NCI-H1105 treated with DMSO at 0.1 percent for 48 hours (cell line): Measurements from ENCODE around the gene WNT9B.

Experiments
- DNase-seq: peaks from one replicate; lab custom pipeline; 2025; lab: John Stamatoyannopoulos, UW

WNT9B gene

DNA sequence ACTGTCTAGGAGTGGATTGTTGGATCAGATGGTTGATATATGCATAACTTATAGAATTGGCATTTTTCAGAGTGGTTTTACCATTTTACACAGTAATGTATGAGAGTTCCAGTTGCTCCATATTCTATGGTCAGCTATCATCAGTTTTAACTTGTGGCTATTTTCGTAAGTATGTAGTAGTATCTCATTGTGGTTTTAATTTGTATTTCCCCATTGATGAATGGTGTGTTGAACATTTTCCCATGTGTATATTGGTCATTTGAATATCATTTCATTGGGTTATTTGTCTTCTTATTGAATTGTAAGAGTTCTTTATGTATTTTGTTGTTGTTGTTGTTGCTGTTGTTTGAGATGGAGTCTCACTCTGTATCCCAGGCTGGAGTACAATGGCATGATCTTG is 6.2 kb downstream of the WNT9B start:
- no peak for DNase-seq

DNA sequence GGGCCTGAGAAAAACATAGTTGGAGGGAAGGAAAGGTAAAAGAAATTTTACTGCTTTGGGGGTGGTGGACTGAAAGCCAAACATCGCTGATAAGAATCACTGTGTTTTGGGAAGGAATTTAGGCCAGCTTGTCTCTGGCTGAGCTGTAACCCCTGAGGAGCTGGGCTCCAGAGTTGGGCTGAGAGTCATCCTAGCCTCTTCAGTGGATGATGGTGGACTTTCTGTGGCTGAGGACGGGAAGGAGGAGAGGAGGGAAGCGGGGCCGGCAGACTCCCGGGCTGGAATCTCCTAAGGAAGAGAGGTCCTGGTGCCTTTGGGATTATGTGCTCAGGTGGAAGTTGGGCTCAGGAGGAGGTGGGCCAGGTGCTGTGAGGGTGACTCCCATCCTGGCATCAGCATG is 8.6 kb downstream of the WNT9B start:
- no peak for DNase-seq

GRCh38 chr17:46862949-46863348 is 11.6 kb downstream of the WNT9B start:
- no peak for DNase-seq

GRCh38 chr17:46863383-46864121 is 12.2 kb downstream of the WNT9B start:
- DNase-seq: no peak

DNA sequence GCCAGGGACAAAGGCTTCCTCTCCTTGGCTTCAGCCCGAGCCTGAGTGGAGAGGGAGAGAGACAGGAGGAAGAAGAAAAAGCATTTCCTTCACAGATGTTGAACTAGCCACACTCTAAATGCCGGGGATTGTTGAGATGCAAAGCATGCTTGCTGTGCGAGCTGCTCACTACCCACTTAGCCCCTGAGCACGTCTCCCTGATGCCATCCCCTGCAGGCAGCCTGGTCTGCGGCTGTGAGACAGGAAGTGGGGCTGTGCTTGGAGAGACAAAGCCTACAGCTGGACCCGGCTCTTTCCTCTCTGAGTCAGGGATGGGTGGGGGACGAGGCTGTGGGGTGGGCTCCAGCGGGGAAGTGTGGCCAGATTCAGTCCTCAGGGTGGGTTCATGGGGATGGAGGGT is 13.7 kb downstream of the WNT9B start:
- DNase-seq: no peak

- no peak for DNase-seq
These were observed 14.9 kb downstream of the WNT9B start for GRCh38 chr17:46866325-46866724.

DNA sequence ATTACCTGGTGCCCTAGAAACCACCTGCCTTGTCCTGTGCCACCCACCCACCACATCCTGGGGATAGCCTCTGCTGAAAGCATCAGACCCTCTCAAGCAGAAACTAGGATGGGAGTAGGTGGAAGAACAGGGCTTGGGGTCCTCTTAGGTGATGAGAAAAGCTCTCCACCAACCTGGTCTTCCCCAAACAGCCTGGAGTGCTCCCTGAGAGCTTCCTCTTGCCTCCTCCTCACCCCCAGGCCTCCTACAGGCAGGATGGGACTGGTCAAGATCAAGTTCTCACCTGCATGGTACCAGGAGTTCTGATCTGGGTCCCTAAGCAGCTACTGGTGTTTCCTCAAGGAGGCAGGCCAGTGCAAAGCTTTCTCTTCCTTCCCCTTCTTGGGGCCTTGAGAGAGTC is 15.4 kb downstream of the WNT9B start:
- DNase-seq: no peak

DNA sequence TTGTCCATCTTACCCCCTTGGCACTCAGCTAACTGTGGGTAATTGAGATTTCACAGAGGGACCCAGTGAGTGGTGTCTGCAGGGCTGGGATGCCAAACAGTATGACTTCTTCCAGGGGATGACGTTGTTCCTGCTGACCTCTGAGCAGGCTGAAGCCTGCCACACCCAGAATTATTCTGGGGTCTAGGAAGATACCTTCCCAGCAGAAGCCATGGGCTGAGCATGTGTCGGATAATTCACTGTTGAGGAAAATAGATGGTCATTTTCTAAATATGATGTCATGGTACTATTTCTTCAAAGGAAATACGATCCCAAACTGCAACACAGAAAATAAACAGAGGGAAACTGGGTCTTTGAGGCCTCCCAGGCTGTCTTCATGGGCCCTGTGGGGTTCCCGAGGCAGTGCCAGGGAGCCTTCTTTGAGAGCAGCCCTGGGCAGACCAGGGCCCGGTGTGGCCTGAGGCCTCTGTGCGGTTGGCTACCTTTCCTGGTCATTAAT is 17.4 kb downstream of the WNT9B start:
- no peak for DNase-seq

DNA sequence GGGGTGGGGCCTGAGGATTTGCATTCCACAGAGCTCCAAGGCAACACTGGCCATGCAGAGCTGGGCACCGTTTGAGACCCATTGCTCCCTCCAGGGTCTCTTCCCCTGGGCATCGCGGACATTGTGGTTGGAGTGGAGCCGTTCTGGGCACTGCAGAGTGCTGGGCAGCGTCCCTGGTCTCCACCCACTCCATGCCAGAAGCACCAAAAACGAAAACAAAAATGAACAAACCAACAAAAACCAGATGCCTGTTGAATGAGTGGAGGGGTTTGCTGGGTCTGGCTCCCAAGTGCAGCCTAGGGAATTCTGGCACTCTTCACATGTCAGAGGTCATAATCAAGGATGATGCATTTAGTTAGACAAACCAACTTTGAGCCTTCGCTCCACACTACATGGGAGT is 17.9 kb downstream of the WNT9B start:
- no peak for DNase-seq

GRCh38 chr17:46869975-46870803 is 18.8 kb downstream of the WNT9B start:
- no peak for DNase-seq

- no peak for DNase-seq
These were observed 21.0 kb downstream of the WNT9B start for GRCh38 chr17:46872421-46872820.

- no peak for DNase-seq
These were observed 22.7 kb downstream of the WNT9B start for GRCh38 chr17:46873941-46874645.

- no peak for DNase-seq
These were observed 23.5 kb downstream of the WNT9B start for GRCh38 chr17:46874906-46875305.

GRCh38 chr17:46875849-46876352 is 24.5 kb downstream of the WNT9B start:
- DNase-seq: peak; percentile 27

DNA sequence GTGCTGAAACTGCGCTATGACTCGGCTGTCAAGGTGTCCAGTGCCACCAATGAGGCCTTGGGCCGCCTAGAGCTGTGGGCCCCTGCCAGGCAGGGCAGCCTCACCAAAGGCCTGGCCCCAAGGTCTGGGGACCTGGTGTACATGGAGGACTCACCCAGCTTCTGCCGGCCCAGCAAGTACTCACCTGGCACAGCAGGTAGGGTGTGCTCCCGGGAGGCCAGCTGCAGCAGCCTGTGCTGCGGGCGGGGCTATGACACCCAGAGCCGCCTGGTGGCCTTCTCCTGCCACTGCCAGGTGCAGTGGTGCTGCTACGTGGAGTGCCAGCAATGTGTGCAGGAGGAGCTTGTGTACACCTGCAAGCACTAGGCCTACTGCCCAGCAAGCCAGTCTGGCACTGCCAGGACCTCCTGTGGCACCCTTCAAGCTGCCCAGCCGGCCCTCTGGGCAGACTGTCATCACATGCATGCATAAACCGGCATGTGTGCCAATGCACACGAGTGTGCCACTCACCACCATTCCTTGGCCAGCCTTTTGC is 25.0 kb downstream of the WNT9B start:
- DNase-seq: peak; percentile 67

GRCh38 chr17:46876926-46877325 is 25.5 kb downstream of the WNT9B start:
- no peak for DNase-seq

DNA sequence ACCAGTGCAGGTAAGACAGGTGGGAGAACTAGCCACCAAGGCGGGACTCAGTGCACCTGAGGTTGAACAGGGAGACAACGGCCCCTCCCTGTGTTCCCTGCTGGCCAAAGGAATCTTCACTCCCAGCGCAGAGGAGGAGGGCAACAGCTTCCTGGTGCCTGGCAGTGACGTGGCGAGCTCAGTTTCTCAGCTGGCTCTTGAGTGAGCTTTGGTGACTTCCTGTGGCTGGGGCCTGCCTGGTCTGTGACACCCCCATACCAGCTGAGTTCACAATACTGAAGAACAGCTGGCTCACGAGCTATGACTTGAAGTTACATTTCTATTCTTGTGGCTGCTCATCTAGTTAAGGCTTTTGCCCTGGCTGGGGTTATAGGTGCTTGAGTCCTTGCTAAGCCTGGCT is 26.1 kb downstream of the WNT9B start:
- DNase-seq: no peak

- DNase-seq: no peak
These were observed 26.7 kb downstream of the WNT9B start for GRCh38 chr17:46878055-46878454.

DNA sequence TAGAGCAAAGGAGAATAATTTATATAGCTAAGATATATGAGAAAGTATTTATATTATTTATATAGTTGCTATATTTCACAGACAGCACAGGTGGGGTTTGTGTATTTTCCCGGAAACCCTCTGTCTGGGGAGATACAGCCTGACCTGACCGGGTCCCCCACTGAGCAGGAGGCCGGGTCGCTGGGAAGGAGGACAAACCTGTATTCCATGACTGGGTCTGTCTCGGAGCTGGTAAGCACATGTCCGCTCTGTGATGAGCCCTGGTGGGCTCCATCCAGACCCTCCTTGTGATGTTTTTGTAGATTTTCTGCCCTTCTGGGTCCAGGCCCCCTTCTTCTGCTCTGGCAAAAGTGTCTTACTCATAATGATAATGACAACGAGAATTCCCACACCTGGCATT is 27.7 kb downstream of the WNT9B start:
- no peak for DNase-seq

GRCh38 chr17:46881015-46881414 is 29.6 kb downstream of the WNT9B start:
- no peak for DNase-seq

DNA sequence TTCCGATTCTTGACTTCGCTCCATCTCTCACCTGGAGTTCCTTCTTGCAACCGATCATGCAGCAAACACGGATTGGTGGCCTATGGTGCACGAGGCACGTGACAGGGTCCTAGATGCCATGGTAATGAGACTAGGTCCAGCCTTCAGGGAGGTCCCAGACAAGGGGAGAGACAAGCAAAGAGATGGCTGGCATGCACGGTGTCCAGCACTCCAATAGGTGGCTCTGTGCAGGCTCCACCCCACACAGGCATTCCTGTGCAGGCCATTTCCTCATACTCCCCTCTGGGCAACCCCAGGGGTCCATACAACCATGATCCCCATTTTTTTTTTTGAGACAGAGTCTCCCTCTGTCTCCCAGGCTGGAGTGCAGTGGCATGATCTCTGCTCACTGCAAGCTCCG is 31.3 kb downstream of the WNT9B start:
- no peak for DNase-seq

- DNase-seq: no peak
These were observed 32.6 kb downstream of the WNT9B start for GRCh38 chr17:46883871-46884520.
